ENCODE results near the gene RNASE8. TPM values are rescaled to one million over a fixed set of nuclear protein-coding genes. Genes with fewer than 3 reads are reported as not detected.

The RNASE8 gene
- total RNA-seq = not detected in 2 replicates

GRCh38 chr14:21057803-21058675, at the start of gene RNASE8:
TSS of gene RNASE8 (plus strand) at chr14:21057822. CDS start at chr14:21057893, 71 bp downstream.

GRCh38 chr14:21024585-21025370, 32.8 kb upstream of the RNASE8 start, which contains the start of gene NDRG2:
TSS of gene NDRG2 (minus strand) at chr14:21025061. CDS start at chr14:21023315, 1,746 bp downstream.

GRCh38 chr14:21029917-21030316, 27.7 kb upstream of the RNASE8 start, which contains the start of gene TPPP2:
TSS of gene TPPP2 (plus strand) at chr14:21030217. CDS start at chr14:21030582, 365 bp downstream.

GRCh38 chr14:21034707-21035106, 22.9 kb upstream of the RNASE8 start, which contains the start of gene RNASE13:
TSS of gene RNASE13 (minus strand) at chr14:21034807. CDS start at chr14:21034288, 519 bp downstream.

GRCh38 chr14:21041676-21042433, 15.8 kb upstream of the RNASE8 start, which contains the start of gene RNASE7:
TSS of gene RNASE7 (plus strand) at chr14:21042362. CDS start at chr14:21042993, 631 bp downstream.

GRCh38 chr14:21070083-21070609, 12.5 kb downstream of the RNASE8 start, which contains the start of gene ARHGEF40:
TSS of gene ARHGEF40 (plus strand) at chr14:21070304. CDS start at chr14:21070397, 93 bp downstream.

GRCh38 chr14:21098076-21098891, 40.7 kb downstream of the RNASE8 start, which contains the start of gene ZNF219:
TSS of gene ZNF219 (minus strand) at chr14:21098655. CDS start at chr14:21093591, 5,064 bp downstream.

GRCh38 chr14:21100931-21101330, 43.3 kb downstream of the RNASE8 start, which contains the start of gene TMEM253:
TSS of gene TMEM253 (plus strand) at chr14:21101066. CDS start at chr14:21101344, 278 bp downstream.

Other genes with a start within 250 kb of the RNASE8 start
- not detected in 2 replicates for gene RNASE3, start 166.4 kb upstream of the RNASE8 start, total RNA-seq
- gene RNASE2, start 102.3 kb upstream of the RNASE8 start, total RNA-seq = not detected in 2 replicates
- 38.3 and 44.0 TPM in 2 replicates for gene METTL17, start 67.8 kb upstream of the RNASE8 start, total RNA-seq
- gene SLC39A2, start 58.5 kb upstream of the RNASE8 start, total RNA-seq = 0.28 TPM in 1 of 2 replicates, not detected in the other
- gene NDRG2, start 32.8 kb upstream of the RNASE8 start, total RNA-seq = 0.38 and 10.1 TPM in 2 replicates
- gene TPPP2, start 27.6 kb upstream of the RNASE8 start, total RNA-seq = not detected in 2 replicates
- not detected in 2 replicates for gene RNASE13, start 23.0 kb upstream of the RNASE8 start, total RNA-seq
- gene RNASE7, start 15.5 kb upstream of the RNASE8 start, total RNA-seq = not detected in 2 replicates
- 30.3 and 43.7 TPM in 2 replicates for gene ARHGEF40, start 12.5 kb downstream of the RNASE8 start, total RNA-seq
- 0.58 and 4.8 TPM in 2 replicates for gene ZNF219, start 40.8 kb downstream of the RNASE8 start, total RNA-seq
- gene TMEM253, start 43.2 kb downstream of the RNASE8 start, total RNA-seq = not detected in 2 replicates
- not detected in 2 replicates for gene OR5AU1, start 98.2 kb downstream of the RNASE8 start, total RNA-seq
- gene HNRNPC, start 211.6 kb downstream of the RNASE8 start, total RNA-seq = 696 and 811 TPM in 2 replicates
- gene RPGRIP1, start 222.3 kb downstream of the RNASE8 start, total RNA-seq = not detected in 2 replicates